ENCODE measurements around the gene ERC2.

ERC2 gene

GRCh38 chr3:56296361-56296760, 171.9 kb downstream of the ERC2 start:
- no peak for TF ChIP-seq CTCF (conservative IDR thresholded peaks at IDR 0.05; ENCODE audit: low read length)
- TF ChIP-seq EZH2phosphoT487 (IDR thresholded peaks at IDR 0.05; ENCODE audit: borderline replicate concordance), result no peak
- Histone ChIP-seq H3K79me2 (ENCODE audit: insufficient read depth, low read length) (no peaks in the 10 kb centered on the region), H3K9ac (ENCODE audit: low read depth, low read length, poor library complexity, severe bottlenecking) (no peak overlapping the region), H3K36me3 (ENCODE audit: insufficient read depth, low read length) (no peaks in the 10 kb centered on the region), H2AFZ (ENCODE audit: low read length) (no peak overlapping the region), H3K27me3 (ENCODE audit: insufficient read depth, low read length, poor library complexity, severe bottlenecking) (no peaks in the 10 kb centered on the region), H4K20me1 (ENCODE audit: insufficient read depth, low read length, poor library complexity, severe bottlenecking) (no peaks in the 10 kb centered on the region), H3K4me3 (ENCODE audit: low read length, poor library complexity, severe bottlenecking) (no peak overlapping the region), H3K9me3 (ENCODE audit: insufficient read depth, low read depth, low read length) (no peaks in the 10 kb centered on the region), H3F3A (ENCODE audit: low read depth) (no peaks in the 10 kb centered on the region), H3K4me2 (ENCODE audit: low read depth, low read length, poor library complexity, severe bottlenecking) (no peak overlapping the region), H3K9me2 (replicated peaks; ENCODE audit: low read depth, low read length) (no peaks in the 10 kb centered on the region), H3K4me1 (ENCODE audit: insufficient read depth, low read length, poor library complexity, severe bottlenecking) (no peaks in the 10 kb centered on the region)

GRCh38 chr3:56295161-56295560, 173.1 kb downstream of the ERC2 start:
- no peak overlapping the region for H3K4me3 ChIP-seq (ENCODE audit: low read length, poor library complexity, severe bottlenecking)
- no peaks in the 10 kb centered on the region for H3K4me1 ChIP-seq (ENCODE audit: insufficient read depth, low read length, poor library complexity, severe bottlenecking)
- H3K9me2 ChIP-seq (replicated peaks; ENCODE audit: low read depth, low read length), result no peaks in the 10 kb centered on the region
- no peaks in the 10 kb centered on the region for H3K27me3 ChIP-seq (ENCODE audit: insufficient read depth, low read length, poor library complexity, severe bottlenecking)
- no peaks in the 10 kb centered on the region for H3K9me3 ChIP-seq (ENCODE audit: insufficient read depth, low read depth, low read length)
- H3F3A ChIP-seq (ENCODE audit: low read depth), result no peaks in the 10 kb centered on the region
- no peaks in the 10 kb centered on the region for H3K79me2 ChIP-seq (ENCODE audit: insufficient read depth, low read length)
- TF ChIP-seq CTCF (conservative IDR thresholded peaks at IDR 0.05; ENCODE audit: low read length) (no peak), EZH2phosphoT487 (IDR thresholded peaks at IDR 0.05; ENCODE audit: borderline replicate concordance) (no peak)
- H3K36me3 ChIP-seq (ENCODE audit: insufficient read depth, low read length), result no peaks in the 10 kb centered on the region
- H4K20me1 ChIP-seq (ENCODE audit: insufficient read depth, low read length, poor library complexity, severe bottlenecking), result no peaks in the 10 kb centered on the region
- no peak overlapping the region for H3K4me2 ChIP-seq (ENCODE audit: low read depth, low read length, poor library complexity, severe bottlenecking)
- H2AFZ ChIP-seq (ENCODE audit: low read length), result no peak overlapping the region
- no peak overlapping the region for H3K9ac ChIP-seq (ENCODE audit: low read depth, low read length, poor library complexity, severe bottlenecking)

GRCh38 chr3:56294286-56294685, 174.0 kb downstream of the ERC2 start:
- H3K9me2 ChIP-seq (replicated peaks; ENCODE audit: low read depth, low read length), result no peaks in the 10 kb centered on the region
- no peak overlapping the region for H3K4me2 ChIP-seq (ENCODE audit: low read depth, low read length, poor library complexity, severe bottlenecking)
- H2AFZ ChIP-seq (ENCODE audit: low read length), result no peak overlapping the region
- H4K20me1 ChIP-seq (ENCODE audit: insufficient read depth, low read length, poor library complexity, severe bottlenecking), result no peaks in the 10 kb centered on the region
- no peaks in the 10 kb centered on the region for H3K79me2 ChIP-seq (ENCODE audit: insufficient read depth, low read length)
- no peaks in the 10 kb centered on the region for H3K27me3 ChIP-seq (ENCODE audit: insufficient read depth, low read length, poor library complexity, severe bottlenecking)
- no peaks in the 10 kb centered on the region for H3F3A ChIP-seq (ENCODE audit: low read depth)
- TF ChIP-seq CTCF (conservative IDR thresholded peaks at IDR 0.05; ENCODE audit: low read length), result no peak
- no peak for TF ChIP-seq EZH2phosphoT487 (IDR thresholded peaks at IDR 0.05; ENCODE audit: borderline replicate concordance)
- no peak overlapping the region for H3K9ac ChIP-seq (ENCODE audit: low read depth, low read length, poor library complexity, severe bottlenecking)
- H3K4me1 ChIP-seq (ENCODE audit: insufficient read depth, low read length, poor library complexity, severe bottlenecking), result no peaks in the 10 kb centered on the region
- no peaks in the 10 kb centered on the region for H3K9me3 ChIP-seq (ENCODE audit: insufficient read depth, low read depth, low read length)
- H3K36me3 ChIP-seq (ENCODE audit: insufficient read depth, low read length), result no peaks in the 10 kb centered on the region
- H3K4me3 ChIP-seq (ENCODE audit: low read length, poor library complexity, severe bottlenecking), result no peak overlapping the region
